GM19193 (cell line): ENCODE data around the gene RANBP3L.

Experiments used
- POLR2A ChIP-seq: IDR thresholded peaks from 4 replicates; pipeline ENCODE4 v1.6.1; 2011; ENCODE audit not compliant: insufficient read depth, insufficient read length; ENCODE audit errors: extremely low read depth

RANBP3L gene

DNA sequence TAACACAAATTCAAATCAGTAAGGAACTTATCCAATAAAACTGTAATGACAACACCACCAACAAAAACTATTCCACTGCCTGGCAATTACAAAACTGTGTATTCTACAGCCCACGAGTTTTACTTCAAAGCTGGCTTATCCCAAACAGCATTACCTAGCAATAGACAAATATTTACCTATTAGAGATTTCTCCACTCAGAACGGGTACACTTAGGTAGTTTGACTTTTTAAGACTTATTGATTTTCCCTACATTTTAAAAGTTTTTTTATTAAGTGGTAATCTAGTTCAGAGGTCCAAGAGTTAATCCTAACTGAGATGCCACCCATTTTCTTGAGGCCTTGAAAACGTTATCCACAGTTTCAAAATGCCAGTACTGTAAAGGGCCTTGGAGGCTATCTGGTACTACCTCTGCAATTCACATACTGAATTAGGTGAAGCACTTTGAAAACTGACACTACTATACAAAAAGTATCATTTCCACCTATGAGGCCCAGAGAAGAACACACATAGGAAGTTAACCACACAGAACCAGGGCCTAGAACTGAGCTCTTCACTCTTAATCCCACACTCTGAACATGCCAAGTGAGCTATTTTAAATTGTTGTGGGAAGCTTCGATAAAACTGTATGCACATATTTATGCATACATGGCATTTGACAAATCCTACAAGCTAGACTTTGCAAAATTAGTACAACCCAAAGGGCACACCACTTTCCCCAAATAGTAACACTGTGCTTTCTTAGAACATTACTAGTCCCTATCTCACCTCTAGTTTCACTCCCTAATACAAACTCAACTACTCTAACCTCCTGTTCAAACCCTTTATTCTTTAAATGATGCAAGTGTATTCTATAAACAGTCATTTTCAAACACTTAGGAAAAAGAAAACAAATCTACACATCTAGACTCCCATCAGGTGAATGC is 62.1 kb downstream of the RANBP3L start:
- no peak for TF ChIP-seq POLR2A

DNA sequence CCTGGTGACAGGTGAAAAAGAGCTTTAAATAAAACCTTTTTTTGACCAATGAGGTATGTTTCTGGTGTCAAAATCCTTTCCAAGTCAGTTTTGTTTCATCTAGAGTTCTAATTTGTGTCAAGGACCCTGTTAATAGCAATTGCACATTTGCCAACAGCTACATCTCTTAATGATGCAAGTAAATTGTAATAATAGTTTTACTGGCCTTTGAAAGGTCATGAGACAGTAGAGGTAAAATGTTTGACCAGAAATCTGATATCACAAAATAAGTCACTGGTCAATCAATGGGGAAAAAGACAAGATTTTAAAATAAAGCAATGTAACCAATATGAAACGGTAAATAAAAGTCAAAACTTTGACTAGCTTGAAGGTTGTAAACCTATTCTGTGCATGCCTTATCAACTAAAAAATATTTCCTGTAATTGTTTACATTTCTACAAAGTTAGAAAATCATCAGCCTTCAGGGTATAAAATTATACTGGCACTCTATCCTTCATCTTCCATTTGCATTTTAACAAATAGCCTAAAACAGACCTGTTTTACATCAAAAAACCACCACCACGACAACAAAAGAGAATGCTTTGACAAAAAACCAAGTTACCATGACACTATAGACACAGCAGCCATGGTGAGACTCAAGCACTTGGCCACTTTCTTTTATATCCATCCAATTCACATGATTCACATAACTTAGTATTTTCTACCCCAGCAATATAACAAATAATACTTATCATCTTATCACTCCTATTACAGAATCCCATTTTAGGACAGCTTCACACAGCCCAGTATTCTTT is 63.0 kb downstream of the RANBP3L start:
- no peak for TF ChIP-seq POLR2A

DNA sequence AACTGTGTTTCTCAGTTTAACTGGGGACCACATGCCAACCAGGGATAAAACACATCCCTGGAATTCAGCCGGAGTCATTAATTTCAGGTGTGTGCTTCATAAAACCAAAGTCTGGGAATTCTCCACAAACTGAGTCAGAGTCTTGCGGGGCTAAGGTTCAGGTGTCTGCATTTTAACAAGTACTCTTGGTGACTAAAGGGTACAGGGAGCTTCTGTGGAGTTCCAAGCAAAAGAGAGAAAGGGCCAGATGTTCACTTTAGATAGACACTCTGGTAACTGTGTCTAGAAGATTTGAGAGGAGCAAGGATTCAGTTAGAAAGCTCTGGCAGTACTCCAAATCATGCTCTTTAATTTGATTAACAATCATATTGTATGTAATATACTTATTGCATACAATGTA is 64.0 kb downstream of the RANBP3L start:
- no peak for TF ChIP-seq POLR2A

DNA sequence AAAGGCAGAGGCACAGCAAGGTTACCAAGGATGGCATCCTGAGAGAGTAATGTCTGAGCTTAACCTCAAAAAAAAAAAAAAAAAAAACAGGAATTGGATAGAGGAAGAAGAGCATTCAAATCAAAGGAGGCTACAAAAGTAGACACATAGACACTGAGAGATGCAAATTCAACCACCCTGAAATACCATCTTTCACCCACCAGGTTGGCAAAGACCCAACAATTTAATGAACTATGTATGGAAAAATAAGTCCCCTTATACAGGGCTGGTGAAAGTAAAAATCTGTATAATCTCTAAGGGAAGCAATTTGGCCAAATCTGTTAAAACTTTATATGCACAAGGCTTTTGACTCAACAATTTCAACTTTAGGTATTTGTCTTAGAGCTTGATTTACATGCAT is 64.9 kb downstream of the RANBP3L start:
- no peak for TF ChIP-seq POLR2A

DNA sequence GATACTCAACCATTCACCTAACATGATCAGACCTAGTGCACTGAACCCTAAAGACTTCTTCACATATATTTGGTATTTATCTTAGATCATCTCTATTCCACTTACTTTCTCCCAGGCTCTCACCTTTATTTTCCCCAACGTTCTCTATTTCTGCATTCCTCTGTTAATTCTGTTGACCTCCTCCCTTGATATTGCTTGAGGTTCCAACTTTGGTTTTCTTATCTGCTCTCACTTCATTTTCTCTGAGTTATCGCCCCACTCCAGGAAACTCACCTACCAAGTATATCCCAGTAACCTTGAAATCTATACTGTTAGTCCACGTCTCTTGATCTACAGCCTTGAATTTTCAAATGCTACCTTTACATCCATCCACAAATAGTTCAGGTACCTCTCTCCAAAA is 69.2 kb downstream of the RANBP3L start:
- no peak for TF ChIP-seq POLR2A

DNA sequence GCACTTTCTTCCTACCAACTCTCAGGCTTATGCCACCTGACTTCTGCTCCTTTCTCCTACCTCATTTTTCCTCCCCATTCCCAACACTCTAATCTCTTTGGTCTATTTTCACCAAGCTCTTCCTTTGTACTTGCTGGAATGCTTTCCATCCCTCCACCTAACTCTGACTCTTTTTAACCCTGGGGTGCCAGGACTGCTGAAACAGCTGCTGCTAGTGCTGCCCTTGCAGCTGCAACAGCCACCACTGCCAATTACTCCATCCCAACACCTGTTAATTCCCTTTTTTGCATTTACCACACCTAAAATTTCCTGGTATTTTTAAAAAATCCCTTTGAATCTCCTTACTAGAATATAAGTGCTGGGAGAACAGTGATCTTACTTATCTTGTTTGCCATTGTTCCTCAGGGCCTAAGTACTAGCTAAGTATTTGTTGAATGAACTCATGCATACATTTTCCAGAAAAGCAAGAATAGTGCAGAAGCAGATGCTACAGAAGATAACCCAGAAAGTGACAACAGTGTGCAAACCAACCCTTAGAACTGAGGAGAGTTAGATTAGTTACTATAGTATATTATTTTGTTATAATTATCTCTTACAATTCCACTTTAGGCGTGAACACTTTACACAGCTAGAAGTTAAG is 71.4 kb downstream of the RANBP3L start:
- TF ChIP-seq POLR2A: no peak

DNA sequence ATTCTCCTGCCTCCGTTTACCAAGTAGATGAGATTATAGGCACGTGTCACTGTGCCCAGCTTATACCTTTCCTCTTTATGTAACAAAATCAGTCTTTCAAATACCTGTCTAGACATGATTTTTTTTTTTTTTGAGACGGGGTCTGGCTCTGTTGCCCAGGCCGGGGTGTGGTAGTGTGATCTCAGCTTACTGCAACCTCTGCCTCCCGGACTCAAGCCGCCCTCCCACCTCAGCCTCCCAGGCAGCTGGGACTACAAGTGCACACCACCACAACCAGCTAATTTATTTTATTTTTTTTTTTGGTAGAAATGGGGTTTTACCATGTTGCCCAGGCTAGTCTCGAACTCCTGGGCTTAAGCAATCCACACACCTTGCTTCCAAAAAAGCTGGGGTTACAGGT is 73.2 kb downstream of the RANBP3L start:
- no peak for TF ChIP-seq POLR2A

DNA sequence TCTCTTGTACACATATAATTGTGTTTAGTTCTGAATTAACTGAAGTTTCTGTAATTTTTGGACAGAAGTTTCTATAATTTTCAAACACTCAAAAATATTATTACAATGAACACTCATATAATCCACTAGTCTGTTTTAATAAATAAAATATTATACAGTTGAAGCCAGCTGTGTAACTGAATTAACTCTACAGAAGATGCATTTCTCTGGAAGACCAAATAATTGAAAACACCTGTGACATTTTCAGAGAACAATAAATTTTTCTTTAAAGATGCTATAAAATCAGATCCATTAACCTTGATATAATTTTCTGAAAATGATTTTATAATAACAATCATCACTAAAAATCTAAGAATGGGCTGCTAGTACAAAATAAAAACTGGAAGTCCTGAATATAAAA is 74.7 kb downstream of the RANBP3L start:
- TF ChIP-seq POLR2A: no peak

DNA sequence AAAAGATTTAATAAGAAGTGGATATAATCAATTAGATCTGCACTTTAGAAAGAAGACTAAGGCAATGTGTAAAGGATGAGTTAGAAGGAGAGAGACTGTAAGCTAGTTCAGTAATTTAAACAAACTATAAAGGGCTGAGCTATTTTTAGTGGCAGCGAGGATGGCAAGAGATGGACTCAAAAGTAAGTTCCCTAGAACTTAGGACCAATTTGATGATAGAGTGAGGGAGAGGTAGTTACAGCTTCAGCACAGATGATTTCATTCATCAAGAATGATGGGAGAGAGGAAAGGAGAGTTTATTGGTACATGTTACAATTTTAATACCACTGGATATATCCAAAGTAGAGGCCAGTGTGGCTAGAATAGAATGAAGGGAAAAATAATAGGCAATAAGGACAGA is 79.1 kb downstream of the RANBP3L start:
- no peak for TF ChIP-seq POLR2A

DNA sequence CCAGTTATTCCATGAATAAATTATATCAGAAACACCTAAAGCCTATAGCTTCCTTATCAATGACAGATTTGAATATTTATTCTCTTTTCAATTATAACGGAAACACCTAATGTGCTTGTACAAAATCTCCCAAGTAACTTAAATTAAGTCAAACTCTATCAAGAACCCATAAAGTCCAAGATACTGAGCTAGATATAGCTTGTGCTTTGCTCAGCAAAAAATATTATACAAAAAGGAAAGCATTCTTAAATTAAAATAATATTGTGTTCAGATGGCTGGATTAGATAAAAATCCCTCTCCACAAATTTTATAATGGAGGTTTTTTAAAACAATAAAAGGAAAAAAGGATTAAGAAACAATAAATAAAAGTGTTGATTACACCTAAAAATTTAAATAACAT is 83.7 kb downstream of the RANBP3L start:
- TF ChIP-seq POLR2A: no peak

DNA sequence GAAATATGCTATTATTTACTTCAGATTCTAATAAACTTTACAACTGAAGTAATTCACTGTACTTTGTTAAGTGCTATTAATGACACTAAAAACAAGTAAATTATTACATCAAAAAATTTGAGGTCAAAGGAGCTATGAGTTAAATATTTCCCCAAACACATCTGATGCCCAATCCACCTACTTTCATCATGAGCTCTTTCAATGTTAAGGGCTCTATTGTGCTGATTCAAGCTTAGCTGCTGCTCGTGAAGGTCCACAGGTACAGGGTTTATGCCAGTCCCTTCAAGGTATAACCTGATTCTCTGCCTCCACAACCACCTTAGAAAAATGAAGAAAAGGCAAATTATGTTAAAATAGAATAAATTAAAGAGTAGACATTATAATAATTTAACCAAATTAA is 84.1 kb downstream of the RANBP3L start:
- no peak for TF ChIP-seq POLR2A

DNA sequence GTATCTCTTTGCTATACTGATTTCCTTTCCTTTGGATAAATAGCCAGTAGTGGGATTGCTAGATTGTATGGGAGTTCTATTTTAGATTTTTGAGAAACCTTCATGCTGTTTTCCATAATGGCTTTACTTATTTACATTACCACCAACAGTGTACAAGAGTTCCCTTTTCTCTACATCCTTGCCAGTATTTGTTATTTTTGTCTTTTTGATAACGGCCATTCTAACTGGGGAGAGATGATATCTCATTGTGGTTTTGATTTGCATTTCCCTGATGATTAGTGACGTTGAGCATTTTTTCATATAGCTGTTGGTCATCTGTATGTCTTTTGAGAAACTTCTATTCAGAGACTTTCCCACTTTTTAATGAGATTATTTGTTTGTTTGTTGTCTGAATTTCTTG is 85.8 kb downstream of the RANBP3L start:
- no peak for TF ChIP-seq POLR2A

DNA sequence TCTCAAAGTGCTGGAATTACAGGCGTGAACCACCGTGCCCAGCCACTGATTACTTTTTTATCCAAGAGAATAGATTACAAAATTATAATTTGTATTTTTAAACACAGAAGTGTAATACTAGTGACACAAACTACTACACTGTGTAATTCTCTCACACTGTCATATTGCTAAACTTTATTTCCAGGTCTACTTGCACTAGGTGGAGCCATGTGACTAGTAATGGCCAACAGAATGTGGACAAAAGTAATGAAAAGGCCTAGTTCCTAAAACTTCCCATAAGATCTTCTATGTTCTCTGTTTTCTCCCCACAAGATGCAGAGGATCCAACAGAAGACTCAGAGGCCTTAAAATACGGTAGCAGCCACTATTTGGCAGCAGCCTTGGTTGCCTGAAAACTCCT is 87.3 kb downstream of the RANBP3L start:
- no peak for TF ChIP-seq POLR2A

DNA sequence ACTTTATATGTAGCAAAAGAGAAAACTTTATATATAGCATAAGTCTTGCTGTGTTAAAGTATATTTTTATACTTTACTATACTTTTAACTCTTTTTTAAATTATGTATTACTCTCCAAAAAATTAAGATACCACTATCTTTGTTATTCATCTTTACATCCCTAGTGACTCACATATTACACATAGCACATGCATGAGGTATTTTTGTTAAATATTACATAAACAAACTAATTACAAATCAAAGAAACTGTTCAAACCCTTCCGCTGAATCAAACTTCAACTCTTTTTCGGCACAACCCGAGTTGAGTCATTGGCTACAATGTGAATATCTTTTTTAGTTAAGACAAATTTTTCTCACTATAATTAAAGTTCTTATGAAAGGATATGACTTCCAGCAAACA is 92.0 kb downstream of the RANBP3L start:
- TF ChIP-seq POLR2A: no peak

DNA sequence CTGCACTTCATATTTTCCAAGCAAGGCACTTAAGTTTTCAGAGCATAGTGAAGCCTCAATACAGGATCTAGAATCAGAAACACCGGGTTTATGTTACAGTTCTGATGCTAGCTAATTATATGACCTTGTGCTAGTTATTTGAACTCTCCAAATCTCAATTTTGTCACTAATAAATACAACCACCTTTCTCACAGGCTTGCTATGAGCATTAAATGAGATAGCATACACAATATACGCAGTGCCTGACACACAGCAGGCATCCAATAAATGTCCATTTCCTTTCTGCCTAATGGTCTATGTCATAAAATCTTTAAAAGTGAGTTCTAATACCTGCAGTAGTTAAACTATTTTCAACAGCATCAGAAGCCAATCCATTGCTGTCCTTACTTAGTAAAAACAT is 92.9 kb downstream of the RANBP3L start:
- TF ChIP-seq POLR2A: no peak
